Small intestine (tissue), 16 donors: ENCODE measurements around the gene SNAP47. TPM values are rescaled to one million over a fixed set of nuclear protein-coding genes. Genes with fewer than 3 reads are reported as not detected.
"Not testable (repeated sequence)": the region's sequence is repeated elsewhere in the genome, so short reads cannot be mapped to it uniquely, and the experiment has no call there.

Experiments
- DNase-seq, 2 donors: peaks; one replicate each; pipeline versions ENCODE4 v3.0.0 to v3.0.0-alpha.2; 2013
- FAIRE-seq: peaks from 2 replicates; lab custom pipeline; 2012; peaks lifted over from hg19 to GRCh38; lab: Jason Lieb, UNC
- H3K27ac ChIP-seq, 3 donors: one replicate each; pipeline ENCODE4 v1.5.1; 2013; ENCODE audit warnings: low read length in 2 of 3, mild to moderate bottlenecking in 2 of 3, control low read depth in 1 of 3, inconsistent platforms in 1 of 3, low read depth in 1 of 3, moderate library complexity in 1 of 3
- H3K27me3 ChIP-seq, 3 donors: one replicate each; pipeline ENCODE4 v1.6.1; 2013; ENCODE audit warnings: low read length in 3 of 3, inconsistent platforms in 1 of 3; ENCODE audit not compliant: control insufficient read depth in 3 of 3, insufficient read depth in 3 of 3
- H3K36me3 ChIP-seq, 3 donors: one replicate each; pipeline ENCODE4 v1.6.1; 2013; ENCODE audit warnings: low read length in 3 of 3, inconsistent platforms in 1 of 3, low read depth in 1 of 3, mild to moderate bottlenecking in 1 of 3, moderate library complexity in 1 of 3; ENCODE audit not compliant: control insufficient read depth in 3 of 3, insufficient read depth in 2 of 3
- H3K4me1 ChIP-seq, 3 donors: one replicate each; pipeline ENCODE4 v1.6.1; 2013; ENCODE audit warnings: low read length in 2 of 3, inconsistent platforms in 1 of 3, low read depth in 1 of 3, mild to moderate bottlenecking in 1 of 3, moderate library complexity in 1 of 3; ENCODE audit not compliant: control insufficient read depth in 3 of 3, insufficient read depth in 2 of 3
- H3K4me3 ChIP-seq, 3 donors: one replicate each; pipeline ENCODE4 v1.5.1; 2013; ENCODE audit warnings: low read length in 3 of 3, control low read depth in 1 of 3, inconsistent platforms in 1 of 3, low read depth in 1 of 3, mild to moderate bottlenecking in 1 of 3, moderate library complexity in 1 of 3
- H3K9me3 ChIP-seq, 2 donors: one replicate each; pipeline ENCODE4 v1.6.1; 2013; ENCODE audit warnings: low read depth in 1 of 2, low read length in 1 of 2; ENCODE audit not compliant: control insufficient read depth in 2 of 2, insufficient read depth in 1 of 2
- WGBS, 3 donors: extraction: QIAGEN DNeasy Blood & Tissue Kit; methylation state at CpG; one replicate each; pipeline ENCODE4 v1.1.7; 2013; 5-methylcytosine and 5-hydroxymethylcytosine counted together
- long read RNA-seq, 10 donors: transcript quantifications; one replicate each; lab custom pipeline, GENCODE V29; 2026
- polyA plus RNA-seq, 4 donors: library from polyadenylated mRNA; stranded (reverse) in 3 of 4; unstranded in 1 of 4; fragments of 200-250 nt in 3 of 4; fragments of 120-200 nt in 1 of 4; gene quantifications; one replicate each; pipeline versions ENCODE4 v1.2.1 to v1.2.3, GENCODE V29; 2013
- donor health status: healthy with polysubstance abuse.
- donor health status: control.
- donor health status: control.
- donor health status: Bipolar disorder and iron deficiency.
- donor health status: healthy.

The SNAP47 gene, protein sequence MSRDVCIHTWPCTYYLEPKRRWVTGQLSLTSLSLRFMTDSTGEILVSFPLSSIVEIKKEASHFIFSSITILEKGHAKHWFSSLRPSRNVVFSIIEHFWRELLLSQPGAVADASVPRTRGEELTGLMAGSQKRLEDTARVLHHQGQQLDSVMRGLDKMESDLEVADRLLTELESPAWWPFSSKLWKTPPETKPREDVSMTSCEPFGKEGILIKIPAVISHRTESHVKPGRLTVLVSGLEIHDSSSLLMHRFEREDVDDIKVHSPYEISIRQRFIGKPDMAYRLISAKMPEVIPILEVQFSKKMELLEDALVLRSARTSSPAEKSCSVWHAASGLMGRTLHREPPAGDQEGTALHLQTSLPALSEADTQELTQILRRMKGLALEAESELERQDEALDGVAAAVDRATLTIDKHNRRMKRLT
- polyA plus RNA-seq, result 10 to 100 TPM in 3 of 4 donors, 1 to 10 TPM in 1; 9.8 to 22.5 (median 15.5) TPM
- long read RNA-seq, donor 1, result 0 reads
- long read RNA-seq, donor 2, partial matches to known transcripts, result 0 of 2 reads
- long read RNA-seq, donor 2, other reads (novel, unspliced or antisense), result 0 of 2 reads
- long read RNA-seq, donor 3, partial matches to known transcripts, result 11 of 14 reads
- long read RNA-seq, donor 3, other reads (novel, unspliced or antisense), result 0 of 14 reads
- long read RNA-seq, donor 4, partial matches to known transcripts, result 0 of 1 reads
- long read RNA-seq, donor 4, other reads (novel, unspliced or antisense), result 0 of 1 reads
- long read RNA-seq, donor 5, partial matches to known transcripts, result 0 of 1 reads
- long read RNA-seq, donor 5, other reads (novel, unspliced or antisense), result 0 of 1 reads
- long read RNA-seq, donor 6, partial matches to known transcripts, result 0 of 1 reads
- long read RNA-seq, donor 6, other reads (novel, unspliced or antisense), result 0 of 1 reads
- long read RNA-seq, donor 7, result 0 reads
- long read RNA-seq, donor 8, partial matches to known transcripts, result 0 of 2 reads
- long read RNA-seq, donor 8, other reads (novel, unspliced or antisense), result 0 of 2 reads
- long read RNA-seq, donor 9, partial matches to known transcripts, result 0 of 1 reads
- long read RNA-seq, donor 9, other reads (novel, unspliced or antisense), result 0 of 1 reads
- long read RNA-seq, donor 10, partial matches to known transcripts, result 7 of 16 reads
- long read RNA-seq, donor 10, other reads (novel, unspliced or antisense), result 5 of 16 reads

DNA sequence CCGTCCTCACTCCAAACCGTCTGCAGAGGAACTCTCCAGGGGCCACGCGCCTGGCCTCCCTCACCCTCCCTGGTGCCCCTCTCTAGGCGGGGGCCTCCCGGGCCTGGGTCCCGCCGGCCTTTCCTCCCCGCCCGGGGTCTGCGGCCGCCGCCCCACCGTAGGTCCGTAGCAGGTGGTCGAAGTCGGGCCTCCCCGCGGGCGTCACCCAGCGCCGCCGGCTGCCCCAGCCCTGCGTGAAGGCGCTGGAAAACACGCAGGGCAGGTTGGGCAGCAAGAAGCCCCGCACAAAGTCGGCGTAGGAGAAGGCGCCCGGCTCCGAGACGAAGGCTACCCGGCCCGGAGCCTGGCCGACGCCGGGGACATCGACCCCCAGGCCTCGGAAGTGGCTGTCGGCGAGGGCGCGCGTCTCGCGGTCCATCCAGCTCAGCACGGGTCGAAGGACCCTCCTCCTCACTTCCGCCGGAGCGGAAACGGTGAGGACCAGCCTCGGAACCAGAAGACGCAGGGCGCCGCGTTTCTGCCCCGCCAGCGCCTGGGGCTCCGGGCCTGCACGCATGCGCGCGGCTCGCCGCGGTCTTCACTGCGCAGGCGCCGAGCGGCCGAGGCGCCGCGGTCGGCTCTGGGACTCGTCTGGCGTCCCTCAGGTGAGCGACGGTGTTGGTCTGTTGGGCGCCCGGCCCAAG is at the start of gene SNAP47, which contains the start of gene JMJD4:
TSS of gene SNAP47 (plus strand) at position 580 of the 683 bp plus-strand sequence. CDS start 12,302 bp downstream, outside the sequence.
TSS of gene JMJD4 (minus strand) at position 447 of the 683 bp plus-strand sequence. CDS start at position 418, 29 bp downstream.
- WGBS, 3 donors, result 0% methylated on average over 72 to 83 of the region's 83 CpGs
- peak; percentile 92 to 97 for DNase-seq
- Histone ChIP-seq H3K4me3 (peak within 1 kb of the TSS; percentile 73 to 84 (median 79)), H3K27me3 (no peaks in the 10 kb centered on the region), H3K27ac (peak within 1 kb of the TSS; percentile 38 to 72 (median 63)), H3K36me3 (peaks cover 0 to 45% (median 0%) of the 10 kb centered on the region in 3 donors), H3K4me1 (peaks cover 2 to 20% (median 5%) of the 10 kb centered on the region in 3 donors), H3K9me3 (no peaks in the 10 kb centered on the region)
- FAIRE-seq, result no peak

DNA sequence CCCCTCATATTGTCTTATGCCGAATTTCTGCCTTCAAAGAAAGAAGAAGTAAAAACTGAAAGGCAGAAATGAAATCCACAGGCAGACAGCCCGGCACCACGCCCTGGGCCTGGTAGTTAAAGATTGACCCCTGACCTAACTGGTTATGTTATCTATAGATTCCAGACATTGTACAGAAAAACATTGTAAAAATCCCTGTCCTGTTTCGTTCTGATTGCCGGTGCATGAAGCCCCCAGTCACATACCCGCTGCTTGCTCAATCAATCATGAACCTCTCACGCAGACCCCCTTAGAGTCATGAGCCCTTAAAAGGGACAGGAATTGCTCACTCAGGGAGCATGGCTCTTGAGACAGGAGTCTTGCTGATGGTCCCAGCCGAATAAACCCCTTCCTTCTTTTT is 49.4 kb upstream of the SNAP47 start:
- peaks cover 0 to 21% of the 10 kb centered on the region in 2 donors for H3K9me3 ChIP-seq
- 55 to 68% (median 64%) methylated on average over 8 of the region's 8 CpGs for WGBS, 3 donors
- H3K4me3 ChIP-seq, result no peak overlapping the region
- no peak for FAIRE-seq
- H3K36me3 ChIP-seq, result no peaks in the 10 kb centered on the region
- no peaks in the 10 kb centered on the region for H3K27me3 ChIP-seq
- no peak overlapping the region for H3K27ac ChIP-seq
- no peak for DNase-seq
- no peaks in the 10 kb centered on the region for H3K4me1 ChIP-seq

DNA sequence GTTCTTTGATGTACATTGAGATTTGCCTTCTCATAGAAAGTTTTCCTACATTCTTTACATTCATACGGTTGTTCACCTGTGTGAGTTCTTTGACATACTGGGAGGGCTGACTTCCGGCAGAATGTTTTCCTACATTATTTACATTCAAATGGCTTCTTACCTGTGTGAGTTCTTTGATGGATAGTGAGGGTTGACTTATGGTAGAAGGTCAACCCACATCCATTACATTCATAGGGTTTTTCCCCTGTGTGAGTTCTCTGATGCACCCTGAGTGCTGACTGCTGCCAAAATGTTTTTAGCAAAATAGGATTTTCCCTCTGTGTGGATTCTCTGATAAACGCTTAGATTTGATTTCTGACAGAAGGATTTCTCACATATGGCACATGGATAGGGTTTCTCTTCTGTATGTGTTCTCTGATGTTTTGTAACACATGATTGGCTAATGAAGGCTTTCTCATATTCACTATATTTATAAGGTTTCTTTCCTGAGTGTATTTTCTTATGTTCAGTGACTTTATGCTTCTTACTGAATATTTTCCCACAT is 37.8 kb upstream of the SNAP47 start:
- H3K4me1 ChIP-seq, result no peaks in the 10 kb centered on the region
- H3K36me3 ChIP-seq, result no peaks in the 10 kb centered on the region
- H3K27ac ChIP-seq, result no peak overlapping the region
- H3K9me3 ChIP-seq, result peaks cover 3 to 15% of the 10 kb centered on the region in 2 donors
- DNase-seq (no peak), FAIRE-seq (no peak)
- WGBS, 3 donors, result 86 to 89% (median 87%) methylated on average over 3 of the region's 3 CpGs
- H3K4me3 ChIP-seq, result no peak overlapping the region
- H3K27me3 ChIP-seq, result peaks cover 0 to 3% (median 0%) of the 10 kb centered on the region in 3 donors

DNA sequence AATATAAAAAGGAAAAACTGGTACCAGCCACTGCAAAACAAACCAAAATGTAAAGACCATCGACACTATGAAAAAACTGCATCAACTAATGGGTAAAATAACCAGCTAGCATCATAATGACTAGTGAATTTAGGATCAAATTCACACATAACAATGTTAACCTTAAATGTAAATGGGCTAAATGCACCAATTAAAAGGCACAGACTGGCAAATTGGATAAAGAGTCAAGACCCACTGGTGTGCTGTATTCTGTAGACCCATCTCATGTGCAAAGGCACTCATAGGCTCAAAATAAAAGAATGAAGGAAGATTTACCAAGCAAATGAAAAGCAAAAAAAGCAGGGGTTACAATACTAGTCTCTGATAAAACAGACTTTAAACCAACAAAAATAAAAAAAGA is 33.6 kb upstream of the SNAP47 start:
- WGBS, 3 donors, result 67 to 85% (median 83%) methylated on average over 1 of the region's 1 CpG
- H3K4me3 ChIP-seq, DNase-seq, H3K4me1 ChIP-seq, H3K9me3 ChIP-seq, H3K27ac ChIP-seq, H3K36me3 ChIP-seq, H3K27me3 ChIP-seq, FAIRE-seq: not testable (repeated sequence)

DNA sequence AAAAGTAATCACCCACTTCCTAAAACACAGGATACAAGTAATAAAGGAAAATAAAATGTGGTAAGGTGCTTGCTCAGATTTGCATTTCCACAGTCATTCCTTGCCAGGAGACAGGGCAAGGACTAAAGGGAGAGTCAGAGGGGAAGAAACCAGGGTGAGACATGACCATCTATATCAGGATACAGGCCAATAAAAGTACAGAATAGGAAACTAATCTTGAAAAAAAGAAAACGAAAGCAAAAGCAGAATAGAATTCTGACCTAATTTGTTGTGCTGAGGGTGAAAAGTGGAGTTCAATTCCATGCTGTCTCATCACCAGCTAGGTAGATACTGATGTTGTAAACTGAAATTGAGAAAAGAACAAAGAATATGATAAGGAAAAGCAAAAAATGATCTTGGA is 27.4 kb upstream of the SNAP47 start:
- Histone ChIP-seq H3K4me1 (no peaks in the 10 kb centered on the region), H3K4me3 (no peak overlapping the region), H3K9me3 (peaks cover 0 to 3% of the 10 kb centered on the region in 2 donors), H3K36me3 (no peaks in the 10 kb centered on the region), H3K27ac (no peak overlapping the region), H3K27me3 (no peaks in the 10 kb centered on the region)
- 17 to 22% (median 22%) methylated on average over 1 of the region's 1 CpG for WGBS, 3 donors
- DNase-seq (no peak), FAIRE-seq (no peak)

DNA sequence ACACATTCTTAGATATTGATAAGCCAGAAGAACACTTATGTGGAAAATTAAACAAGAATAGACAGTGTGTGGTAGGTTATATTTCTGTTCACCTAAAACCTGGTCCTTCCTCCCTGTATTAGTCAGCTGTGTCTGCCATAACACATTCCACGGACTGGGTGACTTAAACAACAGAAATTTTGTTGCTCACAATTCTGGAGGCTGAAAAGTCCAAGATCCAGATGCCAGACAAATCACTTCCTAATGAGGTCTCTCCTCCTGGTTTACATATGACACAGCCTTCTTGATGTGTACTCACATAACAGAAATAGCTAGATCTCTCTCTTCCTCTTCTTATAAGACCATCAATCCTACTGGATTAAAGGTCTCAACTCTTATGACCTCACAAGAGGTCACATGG is 25.8 kb upstream of the SNAP47 start:
- Histone ChIP-seq H3K4me1 (no peaks in the 10 kb centered on the region), H3K27me3 (no peaks in the 10 kb centered on the region), H3K27ac (no peak overlapping the region), H3K36me3 (no peaks in the 10 kb centered on the region), H3K4me3 (no peak overlapping the region), H3K9me3 (peaks cover 0 to 12% of the 10 kb centered on the region in 2 donors)
- FAIRE-seq (no peak), DNase-seq (no peak)
- 56 to 82% (median 56%) methylated on average over 1 of the region's 1 CpG for WGBS, 3 donors

DNA sequence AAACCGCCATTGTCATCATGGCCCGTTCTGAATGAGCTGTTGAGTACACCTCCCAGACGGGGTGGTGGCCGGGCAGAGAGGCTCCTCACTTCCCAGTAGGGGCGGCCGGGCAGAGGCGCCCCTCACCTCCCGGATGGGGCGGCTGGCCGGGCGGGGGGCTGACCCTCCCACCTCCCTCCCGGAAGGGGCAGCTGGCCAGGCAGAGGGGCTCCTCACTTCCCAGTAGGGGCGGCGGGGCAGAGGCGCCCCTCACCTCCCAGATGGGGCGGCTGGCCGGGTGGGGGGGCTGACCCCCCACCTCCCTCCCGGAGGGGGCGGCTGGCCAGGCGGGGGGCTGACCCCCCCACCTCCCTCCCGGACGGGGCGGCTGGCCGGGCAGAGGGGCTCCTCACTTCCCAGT is 24.8 kb upstream of the SNAP47 start:
- H3K27ac ChIP-seq, H3K4me1 ChIP-seq, H3K27me3 ChIP-seq, H3K4me3 ChIP-seq, H3K36me3 ChIP-seq, DNase-seq, FAIRE-seq: not testable (repeated sequence)
- 92 to 99% (median 93%) methylated on average over 4 to 23 of the region's 24 CpGs for WGBS, 3 donors
- H3K9me3 ChIP-seq, result peaks cover 0 to 12% of the 10 kb centered on the region in 2 donors
